B cell (primary cell): Measurements from ENCODE around the gene MDFI.

ENCODE experiments used
- EZH2 ChIP-seq: IDR thresholded peaks from 2 replicates; pipeline ENCODE4 v1.6.1; 2012; ENCODE audit warnings: borderline replicate concordance, low read depth, mild to moderate bottlenecking, moderate library complexity, low read length; ENCODE audit not compliant: insufficient read depth, poor library complexity, severe bottlenecking
- TF ChIP-seq, protein P1 (sequence below): fragments of 200-600 bp; IDR thresholded peaks from one replicate; pipeline ENCODE4 v1.8.0; 2022; ENCODE audit warnings: antibody characterized with exemption, mild to moderate bottlenecking

DNA sequence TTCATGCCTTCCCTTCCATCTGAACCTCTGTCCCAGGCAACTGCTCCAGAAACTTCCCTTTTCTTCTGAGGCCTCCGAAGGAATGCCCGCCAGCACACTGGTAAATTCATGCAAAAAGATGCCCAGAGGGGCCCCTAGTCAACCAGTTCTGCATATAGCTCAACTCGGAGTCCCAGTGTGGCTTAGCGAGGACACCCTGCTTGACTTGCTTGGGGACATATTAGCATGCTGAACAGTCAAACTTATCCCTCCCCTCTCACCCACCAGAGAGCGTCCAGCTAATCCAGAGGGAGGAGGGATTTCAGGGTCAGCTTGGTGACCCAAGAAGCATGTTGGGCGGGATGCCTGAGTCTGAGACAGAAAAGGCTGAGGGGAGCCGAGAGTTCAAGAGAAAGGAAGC lies 23.0 kb upstream of the MDFI start:
- TF ChIP-seq EZH2: no peak
- TF ChIP-seq, protein P1, sequence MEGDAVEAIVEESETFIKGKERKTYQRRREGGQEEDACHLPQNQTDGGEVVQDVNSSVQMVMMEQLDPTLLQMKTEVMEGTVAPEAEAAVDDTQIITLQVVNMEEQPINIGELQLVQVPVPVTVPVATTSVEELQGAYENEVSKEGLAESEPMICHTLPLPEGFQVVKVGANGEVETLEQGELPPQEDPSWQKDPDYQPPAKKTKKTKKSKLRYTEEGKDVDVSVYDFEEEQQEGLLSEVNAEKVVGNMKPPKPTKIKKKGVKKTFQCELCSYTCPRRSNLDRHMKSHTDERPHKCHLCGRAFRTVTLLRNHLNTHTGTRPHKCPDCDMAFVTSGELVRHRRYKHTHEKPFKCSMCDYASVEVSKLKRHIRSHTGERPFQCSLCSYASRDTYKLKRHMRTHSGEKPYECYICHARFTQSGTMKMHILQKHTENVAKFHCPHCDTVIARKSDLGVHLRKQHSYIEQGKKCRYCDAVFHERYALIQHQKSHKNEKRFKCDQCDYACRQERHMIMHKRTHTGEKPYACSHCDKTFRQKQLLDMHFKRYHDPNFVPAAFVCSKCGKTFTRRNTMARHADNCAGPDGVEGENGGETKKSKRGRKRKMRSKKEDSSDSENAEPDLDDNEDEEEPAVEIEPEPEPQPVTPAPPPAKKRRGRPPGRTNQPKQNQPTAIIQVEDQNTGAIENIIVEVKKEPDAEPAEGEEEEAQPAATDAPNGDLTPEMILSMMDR: no peak
